HG03196 (cell line): ENCODE measurements around the gene ENAH.
"Not testable (repeated sequence)": the region's sequence is repeated elsewhere in the genome, so short reads cannot be mapped to it uniquely, and the experiment has no call there.

Experiments used
- ATAC-seq: cut with Tn5 transposase; IDR thresholded peaks from one replicate; pipeline ENCODE4 v1.9.1; 2021; ENCODE audit not compliant: unreplicated experiment

The ENAH gene

DNA sequence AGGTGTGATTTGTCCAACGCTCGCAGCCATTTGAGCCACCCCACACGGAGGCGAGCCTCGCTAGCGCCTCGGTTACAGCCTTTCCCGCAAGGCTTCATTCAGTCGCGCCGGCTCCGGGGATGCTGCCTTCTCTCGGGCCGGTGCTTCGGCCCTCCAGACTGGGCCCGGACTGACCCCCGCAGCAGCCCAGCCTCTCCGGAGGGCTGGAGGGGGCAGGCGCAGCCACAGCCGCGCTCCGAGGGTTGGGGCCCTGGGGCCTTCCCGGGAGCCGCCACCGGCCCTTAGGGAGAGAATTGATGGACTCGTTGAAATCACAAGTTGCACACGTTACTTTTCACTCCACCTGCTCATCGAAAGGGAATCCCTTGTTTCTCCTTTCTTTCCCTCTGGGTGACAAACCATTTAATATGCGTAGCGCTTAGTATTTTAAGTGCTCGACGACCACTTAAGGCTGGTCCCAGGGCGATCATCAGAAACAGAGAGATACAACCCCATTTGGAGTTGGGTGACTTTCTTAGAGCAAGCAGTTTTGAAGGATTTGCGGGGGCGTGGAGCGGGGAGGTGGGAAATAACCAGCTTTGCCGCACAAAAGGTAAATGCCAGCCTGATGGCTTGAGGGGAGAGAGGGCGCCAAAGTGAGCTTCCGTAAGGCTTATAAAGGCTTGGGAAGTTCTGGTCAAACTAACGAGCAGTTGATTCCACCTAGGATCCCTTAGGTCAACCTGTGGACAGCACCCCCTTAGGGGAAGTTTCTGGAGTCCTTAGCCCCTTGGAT lies 24.6 kb upstream of the ENAH start:
- no peak for ATAC-seq

- no peak for ATAC-seq
Measured at GRCh38 chr1:225674381-225674780, 21.5 kb upstream of the ENAH start.

GRCh38 chr1:225670806-225671733 lies 18.1 kb upstream of the ENAH start:
- no peak for ATAC-seq

DNA sequence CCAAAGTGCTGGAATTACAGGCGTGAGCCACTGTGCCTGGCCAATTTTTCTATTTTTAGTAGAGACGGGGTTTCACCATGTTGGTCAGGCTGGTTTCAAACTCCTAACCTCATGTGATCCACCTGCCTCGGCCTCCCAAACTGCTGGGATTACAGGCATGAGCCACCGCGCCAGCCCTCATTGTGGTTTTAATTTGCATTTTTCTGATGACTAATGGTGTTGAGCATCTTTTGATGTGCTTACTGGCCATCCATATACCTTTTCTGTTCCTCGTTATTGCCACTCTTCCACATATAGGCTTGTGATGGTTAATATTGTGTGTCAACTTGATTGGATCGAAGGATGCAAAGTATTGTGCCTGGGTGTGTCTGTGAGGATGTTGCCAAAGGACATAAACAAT lies 17.4 kb upstream of the ENAH start:
- no peak for ATAC-seq

DNA sequence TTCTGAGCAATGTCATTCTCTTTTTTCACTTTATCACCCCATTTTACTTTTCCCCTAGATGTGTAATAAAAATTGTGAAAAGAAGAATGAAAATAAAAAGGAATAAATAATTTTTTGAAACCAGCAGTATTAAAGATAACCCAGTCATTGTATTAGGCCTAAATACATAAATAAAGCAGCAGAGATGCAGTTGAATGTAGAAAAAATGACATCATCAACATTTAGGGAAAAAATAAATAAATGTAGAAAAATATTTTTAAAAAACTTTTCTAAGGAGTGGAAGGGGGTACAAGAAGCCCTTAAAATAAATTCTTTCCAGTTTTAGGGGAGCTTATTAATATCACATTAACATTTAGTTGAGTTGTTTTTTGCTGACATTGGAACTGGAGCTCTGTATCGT lies 15.3 kb upstream of the ENAH start:
- ATAC-seq: no peak

GRCh38 chr1:225667362-225667761 lies 14.4 kb upstream of the ENAH start:
- no peak for ATAC-seq

DNA sequence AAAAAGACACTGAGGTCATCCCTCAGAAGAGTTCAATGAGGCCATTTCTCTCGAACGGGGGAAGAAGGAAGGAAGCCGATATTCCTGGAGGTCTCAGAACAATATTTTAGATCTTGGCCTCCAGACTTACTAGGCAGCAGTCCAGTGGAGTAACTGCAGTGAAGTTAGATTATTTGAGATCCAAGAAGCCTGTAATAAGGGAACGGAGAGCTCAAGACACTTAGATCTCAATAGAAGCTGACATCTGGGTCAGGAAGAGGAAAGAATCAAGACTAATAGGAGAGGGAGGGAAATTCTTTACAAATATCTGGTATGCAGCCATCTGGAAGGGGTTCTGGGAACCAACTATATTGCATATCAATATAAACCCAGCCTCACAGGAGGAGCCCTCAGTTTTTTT lies 13.6 kb upstream of the ENAH start:
- ATAC-seq: no peak

GRCh38 chr1:225664762-225665161 lies 11.8 kb upstream of the ENAH start:
- no peak for ATAC-seq

GRCh38 chr1:225662155-225662554 lies 9.2 kb upstream of the ENAH start:
- no peak for ATAC-seq

- no peak for ATAC-seq
Measured at GRCh38 chr1:225660544-225660946, 7.6 kb upstream of the ENAH start.

DNA sequence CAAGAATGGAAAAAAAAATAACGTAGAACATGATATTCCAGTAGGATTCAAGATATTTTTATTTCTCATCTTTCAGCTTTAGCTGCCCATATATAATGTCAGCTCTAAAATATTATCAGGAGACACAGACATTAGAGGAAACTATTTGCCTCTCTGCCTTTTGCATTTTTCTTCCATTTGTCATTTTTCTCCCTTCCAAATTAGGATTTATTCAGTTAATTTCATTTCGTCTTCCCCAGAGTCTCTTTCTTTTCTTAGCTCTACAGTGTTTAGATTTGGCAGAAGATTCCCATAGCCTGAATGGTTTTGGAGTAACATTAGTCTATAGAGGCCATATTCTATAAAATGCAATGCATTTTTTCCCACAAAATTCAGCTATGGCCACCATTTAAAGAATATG lies 5.1 kb upstream of the ENAH start:
- ATAC-seq: no peak

DNA sequence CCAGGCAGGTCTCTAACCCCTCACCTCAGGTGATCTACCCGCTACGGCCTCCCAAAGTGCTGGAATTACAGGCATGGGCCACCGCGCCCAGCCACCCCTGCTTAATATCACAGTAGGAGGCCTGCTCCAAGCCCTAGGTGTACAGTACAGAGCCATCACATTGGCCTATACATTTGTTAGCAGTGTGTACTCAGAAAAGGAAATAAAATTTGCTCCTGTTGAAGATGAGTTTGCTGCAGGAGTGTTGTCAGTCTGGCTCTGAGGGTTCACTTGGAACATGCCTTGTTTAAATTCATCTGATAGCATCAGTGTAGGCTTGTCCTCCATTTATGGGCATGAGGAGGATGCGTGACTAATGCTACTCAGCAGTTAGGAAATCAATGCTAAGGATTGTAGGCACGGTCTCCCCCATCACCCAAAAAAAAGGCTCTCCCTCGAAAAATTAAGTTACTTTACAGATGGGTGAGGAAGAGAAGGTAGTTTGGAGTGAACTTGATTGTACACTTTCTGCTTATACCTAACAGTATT lies 4.6 kb upstream of the ENAH start:
- ATAC-seq: no peak

DNA sequence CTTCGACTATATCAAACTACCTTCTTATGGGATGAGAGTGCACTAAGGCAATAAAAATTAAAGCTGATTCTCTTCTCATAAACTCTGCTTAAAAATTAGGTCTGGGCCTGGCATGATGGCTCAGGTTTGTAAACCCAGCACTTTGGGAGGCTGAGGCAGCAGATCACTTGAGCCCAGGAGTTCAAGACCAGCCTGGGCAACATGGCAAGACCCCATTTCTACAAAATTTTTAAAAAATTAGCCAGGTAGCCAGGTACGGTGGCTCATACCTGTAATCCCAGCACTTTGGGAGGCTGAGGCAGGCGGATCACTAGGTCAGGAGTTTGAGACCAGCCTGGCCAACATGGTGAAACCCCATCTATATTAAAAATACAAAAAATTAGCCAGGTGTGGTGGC lies 3.3 kb upstream of the ENAH start:
- ATAC-seq: not testable (repeated sequence)

- ATAC-seq: no peak
Measured at GRCh38 chr1:225655509-225656258, 2.8 kb upstream of the ENAH start.

DNA sequence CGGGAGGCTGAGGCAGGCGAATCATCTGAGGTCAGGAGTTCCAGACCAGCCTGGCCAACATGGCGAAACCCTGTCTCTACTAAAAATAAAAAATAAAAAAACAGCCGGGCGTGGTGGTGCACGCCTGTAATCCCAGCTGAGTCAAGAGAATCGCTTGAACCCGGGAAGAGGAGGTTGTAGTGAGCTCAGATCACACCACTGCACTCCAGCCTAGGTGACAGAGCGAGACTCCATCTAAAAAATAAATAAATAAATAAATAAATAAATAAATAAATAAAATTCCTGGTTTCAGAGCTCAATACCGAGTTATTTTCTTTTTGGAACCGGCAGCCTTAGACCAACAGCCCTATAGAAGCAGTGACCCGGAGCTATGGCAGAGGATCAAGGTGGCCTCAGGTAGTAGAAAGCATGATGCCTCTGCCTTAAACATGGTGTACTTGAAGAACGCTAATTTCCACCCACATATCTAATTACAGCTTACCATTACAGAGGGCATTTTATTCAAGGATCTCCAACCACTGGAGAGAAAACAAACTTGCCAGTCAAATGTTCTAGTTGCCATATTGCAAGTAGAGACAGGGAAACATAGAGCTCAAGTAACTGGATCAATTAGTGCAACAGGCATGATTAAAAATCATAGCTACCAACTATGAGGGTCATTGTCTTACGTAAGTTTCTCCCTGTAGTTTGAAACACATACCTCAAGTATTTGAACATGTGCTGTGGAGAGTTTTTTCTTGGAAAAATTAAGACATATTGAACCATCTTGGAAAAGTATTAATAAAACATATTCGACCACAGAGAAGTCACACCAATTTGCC lies 2.0 kb upstream of the ENAH start:
- ATAC-seq: no peak

GRCh38 chr1:225654277-225654597 lies 1.3 kb upstream of the ENAH start:
- no peak for ATAC-seq

DNA sequence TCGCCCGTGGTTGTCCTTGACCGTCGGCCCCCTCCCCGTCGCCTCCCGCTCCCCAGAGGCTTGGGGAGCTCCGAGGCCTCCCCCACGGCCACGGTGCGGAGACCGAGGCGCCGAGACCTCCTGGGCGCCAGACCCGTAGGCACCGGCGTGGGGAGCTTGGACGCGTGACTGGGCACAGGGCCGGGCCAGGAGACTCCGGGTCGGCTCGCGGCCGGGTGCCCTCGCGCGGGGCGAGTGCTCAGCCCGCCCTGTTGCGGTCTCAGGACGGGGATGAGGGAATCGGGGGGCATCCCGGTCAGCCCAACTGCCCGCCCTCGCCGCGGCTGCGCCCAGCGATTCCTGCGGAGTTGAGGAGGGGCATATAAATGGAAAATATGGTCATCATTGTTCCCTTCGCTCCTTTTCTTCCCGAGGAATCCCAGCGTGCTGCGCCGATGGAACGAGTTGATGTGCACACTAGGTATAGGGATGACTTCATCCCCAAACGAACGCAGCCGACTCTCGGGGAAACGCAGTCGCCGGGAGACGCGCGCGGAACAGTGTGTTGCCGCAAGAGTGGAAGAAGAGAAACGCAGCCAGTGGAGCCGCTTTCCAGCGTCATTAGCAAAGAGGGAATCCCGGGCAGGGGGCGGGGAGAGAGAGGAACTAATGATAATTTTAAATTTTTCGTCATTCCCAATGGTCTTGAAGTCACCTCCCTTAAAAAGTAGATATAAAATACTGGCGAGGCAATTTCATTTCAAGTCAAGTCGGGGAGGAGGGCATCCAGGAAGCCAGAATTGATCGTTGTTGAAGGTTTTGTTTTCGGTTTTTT lies 747 bp upstream of the ENAH start:
- ATAC-seq: no peak

- ATAC-seq: no peak
Measured at GRCh38 chr1:225651872-225652728, 823 bp downstream of the ENAH start.

DNA sequence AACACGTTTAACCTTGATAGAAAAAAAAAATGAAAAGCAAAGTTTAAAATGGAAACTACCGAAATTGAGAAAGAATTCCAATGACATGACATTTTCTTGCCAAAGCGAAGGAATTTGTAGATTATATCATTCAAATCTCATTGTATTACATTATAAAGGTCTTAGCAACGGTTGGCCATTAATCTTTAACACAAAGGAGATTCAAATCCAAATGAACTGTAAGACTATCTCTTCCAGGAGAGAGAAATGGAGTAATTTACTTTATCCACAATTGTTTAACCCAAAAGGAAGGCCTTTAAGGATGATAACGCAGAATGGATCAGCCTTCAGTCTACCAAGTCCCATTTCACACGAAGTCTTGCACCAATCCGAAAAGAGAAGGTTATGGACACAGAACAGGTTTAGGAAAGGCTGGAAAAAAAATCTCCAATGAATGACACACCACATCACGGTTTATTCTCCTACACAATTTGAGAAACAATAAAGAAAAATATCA lies 1.5 kb downstream of the ENAH start:
- no peak for ATAC-seq
